HG03558 (cell line): ENCODE data around the gene LRRC45.

Experiments used
- ATAC-seq: cut with Tn5 transposase; IDR thresholded peaks from one replicate; pipeline ENCODE4 v1.9.1; 2021; ENCODE audit warnings: moderate number of reproducible peaks; ENCODE audit not compliant: unreplicated experiment; ENCODE audit errors: extremely low read depth

The LRRC45 gene

GRCh38 chr17:81993729-81994592 is 29.1 kb upstream of the LRRC45 start:
- ATAC-seq: no peak

GRCh38 chr17:81994593-81995462 is 28.3 kb upstream of the LRRC45 start:
- no peak for ATAC-seq

GRCh38 chr17:81995463-81996231 is 27.5 kb upstream of the LRRC45 start:
- no peak for ATAC-seq

- no peak for ATAC-seq
These were observed 26.8 kb upstream of the LRRC45 start for GRCh38 chr17:81996232-81996756.

- no peak for ATAC-seq
These were observed 26.2 kb upstream of the LRRC45 start for GRCh38 chr17:81996757-81997441.

GRCh38 chr17:81998212-81998611 is 24.9 kb upstream of the LRRC45 start:
- no peak for ATAC-seq

- ATAC-seq: no peak
These were observed 24.2 kb upstream of the LRRC45 start for GRCh38 chr17:81998691-81999438.

- no peak for ATAC-seq
These were observed 23.5 kb upstream of the LRRC45 start for GRCh38 chr17:81999587-81999975.

GRCh38 chr17:81999976-82000802 is 22.9 kb upstream of the LRRC45 start:
- no peak for ATAC-seq

GRCh38 chr17:82000803-82001570 is 22.1 kb upstream of the LRRC45 start:
- no peak for ATAC-seq

GRCh38 chr17:82001571-82002056 is 21.5 kb upstream of the LRRC45 start:
- ATAC-seq: no peak

GRCh38 chr17:82003411-82004381 is 19.4 kb upstream of the LRRC45 start:
- ATAC-seq: no peak

- ATAC-seq: no peak
These were observed 18.3 kb upstream of the LRRC45 start for GRCh38 chr17:82004517-82005455.

GRCh38 chr17:82005701-82006348 is 17.3 kb upstream of the LRRC45 start:
- ATAC-seq: no peak
